Progenitor cell of endocrine pancreas (in vitro differentiated cells): ENCODE data around the gene NUDCD3. TPM values are rescaled to one million over a fixed set of nuclear protein-coding genes. Genes with fewer than 3 reads are reported as not detected.

Source experiments
- DNase-seq: peaks from one replicate; pipeline ENCODE4 v3.0.0; 2021; ENCODE audit warnings: low spot score; ENCODE audit not compliant: unreplicated experiment
- H3K27ac Mint-ChIP-seq: 2 replicates; pipeline ENCODE4 v1.8.0; 2021; ENCODE audit warnings: mild to moderate bottlenecking, moderate library complexity, mixed read lengths
- H3K27me3 Mint-ChIP-seq: 2 replicates; pipeline ENCODE4 v1.8.0; 2021; ENCODE audit warnings: mixed read lengths
- H3K36me3 Mint-ChIP-seq: 2 replicates; pipeline ENCODE4 v1.8.0; 2022; ENCODE audit warnings: mixed read lengths; ENCODE audit not compliant: insufficient read depth
- H3K4me1 Mint-ChIP-seq: 2 replicates; pipeline ENCODE4 v1.8.0; 2021; ENCODE audit warnings: low read depth, mixed read lengths
- H3K4me3 Mint-ChIP-seq: 2 replicates; pipeline ENCODE4 v1.8.0; 2021; ENCODE audit warnings: low read depth, mild to moderate bottlenecking, moderate library complexity, mixed read lengths
- H3K9me3 Mint-ChIP-seq: 2 replicates; pipeline ENCODE4 v1.8.0; 2021; ENCODE audit warnings: low read depth, mixed read lengths
- CTCF ChIP-seq: fragments of 200-600 bp; sonication (generic); IDR thresholded peaks from one replicate; pipeline ENCODE4 v1.5.0; 2021; ENCODE audit warnings: antibody characterized with exemption, mild to moderate bottlenecking; ENCODE audit not compliant: unreplicated experiment
- total RNA-seq: library from RNA; stranded (reverse); gene quantifications from 2 replicates; pipeline ENCODE4 v1.2.1, GENCODE V29; 2021

NUDCD3 gene
- total RNA-seq, 1 donor from 2014 or later: 89.0 TPM

DNA sequence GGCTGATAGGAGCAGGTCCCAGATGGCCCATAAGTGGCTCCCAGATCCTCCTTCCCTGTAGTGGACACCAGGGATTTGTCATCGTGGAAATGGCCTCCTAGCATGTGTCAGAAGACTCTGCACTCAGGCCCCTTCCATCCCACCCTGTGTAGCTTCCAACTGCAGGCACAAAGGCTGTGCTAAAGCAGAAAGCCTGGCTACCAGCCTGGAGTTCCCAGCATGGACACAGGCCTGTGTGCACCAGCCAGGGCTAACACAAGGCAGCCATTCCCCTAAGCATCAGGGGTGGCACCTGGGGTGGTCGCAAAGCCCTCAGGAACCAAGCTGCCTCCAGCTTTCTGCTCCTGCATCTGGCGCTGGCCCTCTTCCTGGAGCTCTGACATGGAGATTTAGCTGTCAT lies 160.6 kb downstream of the NUDCD3 start:
- no peak overlapping the region for H3K27ac Mint-ChIP-seq
- peaks cover 51% of the 10 kb centered on the region for H3K27me3 Mint-ChIP-seq
- H3K9me3 Mint-ChIP-seq: no peaks in the 10 kb centered on the region
- no peak for DNase-seq
- TF ChIP-seq CTCF: no peak
- no peaks in the 10 kb centered on the region for H3K36me3 Mint-ChIP-seq
- no peak overlapping the region for H3K4me3 Mint-ChIP-seq
- peaks cover 3% of the 10 kb centered on the region for H3K4me1 Mint-ChIP-seq

Other genes starting within 250 kb of the NUDCD3 start
- gene CAMK2B, start 165.1 kb downstream of the NUDCD3 start, total RNA-seq: 9.3 and 12.2 TPM in 2 replicates
- gene NPC1L1, start 50.7 kb upstream of the NUDCD3 start, total RNA-seq: 21.0 and 21.2 TPM in 2 replicates
- 111 and 120 TPM in 2 replicates for gene DDX56, start 83.2 kb upstream of the NUDCD3 start, total RNA-seq
- gene TMED4, start 91.6 kb upstream of the NUDCD3 start, total RNA-seq: 117 and 119 TPM in 2 replicates
- gene OGDH, start 116.0 kb upstream of the NUDCD3 start, total RNA-seq: 93.5 and 105 TPM in 2 replicates